CD4-positive, alpha-beta T cell (primary cell): ENCODE data around the gene SPIB. TPM values are rescaled to one million over a fixed set of nuclear protein-coding genes. Genes with fewer than 3 reads are reported as not detected.
"Not testable (repeated sequence)": the region's sequence is repeated elsewhere in the genome, so short reads cannot be mapped to it uniquely, and the experiment has no call there.

Source experiments
- ATAC-seq: fragments of 200-7000 bp; cut with Tn5 transposase; one replicate; pipeline ENCODE4 v1.10.0; 2022; ENCODE audit warnings: mild to moderate bottlenecking; ENCODE audit not compliant: poor library complexity
- CTCF ChIA-PET: fragments of 350-600 bp; sonication (Branson Sonifier 250); formaldehyde crosslinking; loops from one replicate; lab custom pipeline; 2021; ENCODE audit warnings: antibody characterized with exemption, inconsistent platforms; lab: Charles Lee
- POLR2A ChIA-PET: fragments of 350-600 bp; sonication (Branson Sonifier 250); formaldehyde crosslinking; loops from one replicate; lab custom pipeline; 2021; ENCODE audit warnings: antibody characterized with exemption, inconsistent platforms; lab: Charles Lee
- DNase-seq, 14 experiments: peaks; one replicate each; pipeline ENCODE4 v3.0.0-alpha.2; 2013 to 2020; ENCODE audit warnings: mixed read lengths in 2 of 14
- H3K27ac ChIP-seq, 2 donors: one replicate each; pipeline versions ENCODE4 v1.5.1 to v1.7.0; 2013; ENCODE audit warnings: low read length in 2 of 2, low read depth in 1 of 2, mild to moderate bottlenecking in 1 of 2
- H3K27me3 ChIP-seq, 2 experiments: 1 replicate in 1 of 2; 2 replicates in 1 of 2; pipeline versions ENCODE4 v1.6.1 to v1.7.0; 2013; ENCODE audit warnings: low read length in 2 of 2, control low read depth in 1 of 2, mild to moderate bottlenecking in 1 of 2, moderate library complexity in 1 of 2; ENCODE audit not compliant: insufficient read depth in 2 of 2, control insufficient read depth in 1 of 2
- H3K36me3 ChIP-seq: one replicate; pipeline ENCODE4 v1.6.1; 2013; ENCODE audit warnings: low read length, control low read depth; ENCODE audit not compliant: insufficient read depth
- H3K4me1 ChIP-seq: one replicate; pipeline ENCODE4 v1.6.1; 2013; ENCODE audit warnings: low read length, control low read depth; ENCODE audit not compliant: insufficient read depth
- H3K4me3 ChIP-seq: one replicate; pipeline ENCODE4 v1.5.1; 2013; ENCODE audit warnings: mild to moderate bottlenecking, low read length, moderate library complexity
- H3K9me3 ChIP-seq, 2 experiments: 1 replicate in 1 of 2; 2 replicates in 1 of 2; pipeline versions ENCODE4 v1.6.1 to v1.7.0; 2013; ENCODE audit warnings: low read length in 2 of 2, mild to moderate bottlenecking in 2 of 2, control low read depth in 1 of 2, moderate library complexity in 1 of 2; ENCODE audit not compliant: control insufficient read depth in 1 of 2, insufficient read depth in 1 of 2
- H3K27ac Mint-ChIP-seq: one replicate; pipeline ENCODE4 v1.8.0; 2020; ENCODE audit warnings: mixed read lengths
- H3K27me3 Mint-ChIP-seq: one replicate; pipeline ENCODE4 v1.8.0; 2021; ENCODE audit warnings: mixed read lengths
- H3K36me3 Mint-ChIP-seq: one replicate; pipeline ENCODE4 v1.8.0; 2021; ENCODE audit warnings: low read depth, mixed read lengths
- H3K4me1 Mint-ChIP-seq: one replicate; pipeline ENCODE4 v1.8.0; 2021; ENCODE audit warnings: low read depth, mixed read lengths
- H3K4me3 Mint-ChIP-seq: one replicate; pipeline ENCODE4 v1.8.0; 2020; ENCODE audit warnings: mild to moderate bottlenecking, mixed read lengths
- H3K9me3 Mint-ChIP-seq: one replicate; pipeline ENCODE4 v1.8.0; 2020; ENCODE audit warnings: mixed read lengths
- intact Hi-C, 2 experiments: fragments of 100-400 bp; cut with DNase I in 1 of 2; cut with micrococcal nuclease in 1 of 2; formaldehyde crosslinking; loops; one replicate each; pipeline versions ENCODE4 v1.15.1 to v1.9.0; 2023 to 2025; cut with DNase I, micrococcal nuclease
- total RNA-seq, 174 experiments: library from RNA in 2 of 174; stranded (reverse) in 2 of 174; gene quantifications; one replicate each; pipeline ENCODE4 v1.2.3 and lab custom pipeline; 2021 to 2026
- TF ChIP-seq, protein P1 (sequence below): fragments of 200-600 bp; IDR thresholded peaks from one replicate; pipeline ENCODE4 v1.8.0; 2022; ENCODE audit warnings: antibody characterized with exemption, mild to moderate bottlenecking

SPIB gene
- total RNA-seq, 2 experiments from 2014 or later = 0.42 to 0.52 TPM

DNA sequence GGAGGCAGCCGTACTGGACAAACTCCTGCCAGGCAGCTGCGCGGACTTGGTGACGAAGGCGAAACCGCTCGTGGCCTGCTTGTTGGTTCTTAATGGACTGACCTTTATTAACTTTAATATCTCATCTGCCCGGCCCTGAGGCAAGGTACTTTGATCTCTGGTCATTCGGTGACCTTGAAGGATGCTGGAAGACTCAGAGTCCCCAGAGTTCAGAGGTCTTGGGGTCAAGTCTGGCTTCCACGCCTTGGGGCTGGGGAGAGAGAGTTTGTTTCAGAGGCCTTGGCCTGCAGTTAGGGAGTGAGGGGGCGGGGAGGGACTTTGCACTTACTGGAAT, 47.9 kb downstream of the SPIB start:
- no peaks in the 10 kb centered on the region for H3K36me3 Mint-ChIP-seq
- Histone ChIP-seq H3K27ac (no peak overlapping the region), H3K4me3 (no peak overlapping the region), H3K27me3 (no peaks in the 10 kb centered on the region), H3K4me1 (no peaks in the 10 kb centered on the region), H3K36me3 (no peaks in the 10 kb centered on the region), H3K9me3 (no peaks in the 10 kb centered on the region)
- no peak for ATAC-seq
- ChIA-PET CTCF (no interaction called here), POLR2A (no interaction called here)
- TF ChIP-seq, protein P1, sequence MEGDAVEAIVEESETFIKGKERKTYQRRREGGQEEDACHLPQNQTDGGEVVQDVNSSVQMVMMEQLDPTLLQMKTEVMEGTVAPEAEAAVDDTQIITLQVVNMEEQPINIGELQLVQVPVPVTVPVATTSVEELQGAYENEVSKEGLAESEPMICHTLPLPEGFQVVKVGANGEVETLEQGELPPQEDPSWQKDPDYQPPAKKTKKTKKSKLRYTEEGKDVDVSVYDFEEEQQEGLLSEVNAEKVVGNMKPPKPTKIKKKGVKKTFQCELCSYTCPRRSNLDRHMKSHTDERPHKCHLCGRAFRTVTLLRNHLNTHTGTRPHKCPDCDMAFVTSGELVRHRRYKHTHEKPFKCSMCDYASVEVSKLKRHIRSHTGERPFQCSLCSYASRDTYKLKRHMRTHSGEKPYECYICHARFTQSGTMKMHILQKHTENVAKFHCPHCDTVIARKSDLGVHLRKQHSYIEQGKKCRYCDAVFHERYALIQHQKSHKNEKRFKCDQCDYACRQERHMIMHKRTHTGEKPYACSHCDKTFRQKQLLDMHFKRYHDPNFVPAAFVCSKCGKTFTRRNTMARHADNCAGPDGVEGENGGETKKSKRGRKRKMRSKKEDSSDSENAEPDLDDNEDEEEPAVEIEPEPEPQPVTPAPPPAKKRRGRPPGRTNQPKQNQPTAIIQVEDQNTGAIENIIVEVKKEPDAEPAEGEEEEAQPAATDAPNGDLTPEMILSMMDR = no peak
- no peak overlapping the region for H3K27ac Mint-ChIP-seq
- H3K9me3 Mint-ChIP-seq = no peaks in the 10 kb centered on the region
- H3K4me1 Mint-ChIP-seq = no peaks in the 10 kb centered on the region
- H3K27me3 Mint-ChIP-seq = peaks cover 27% of the 10 kb centered on the region
- DNase-seq = no peak
- intact Hi-C loops = no loop called here
- no peak overlapping the region for H3K4me3 Mint-ChIP-seq

DNA sequence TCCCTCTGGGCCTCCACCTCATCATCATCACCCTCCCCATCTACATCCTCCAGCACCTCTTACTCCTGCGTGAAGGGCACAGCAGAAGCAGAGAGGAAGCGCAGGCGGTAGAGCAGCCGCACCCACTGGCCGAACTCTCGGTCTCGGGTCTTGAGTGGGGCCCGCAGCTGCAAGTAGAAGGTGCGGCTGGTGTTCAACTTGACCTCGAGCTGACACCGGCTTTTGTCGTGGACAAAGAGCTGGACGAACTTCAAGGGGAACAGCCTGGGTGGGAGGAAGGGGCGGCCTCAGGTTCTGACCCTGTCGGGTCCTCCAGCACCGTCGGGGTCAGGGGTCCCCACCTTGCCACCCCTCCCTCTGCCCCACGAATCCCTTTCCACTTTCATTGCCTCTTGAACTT, 48.8 kb downstream of the SPIB start:
- intact Hi-C loops = no loop called here

DNA sequence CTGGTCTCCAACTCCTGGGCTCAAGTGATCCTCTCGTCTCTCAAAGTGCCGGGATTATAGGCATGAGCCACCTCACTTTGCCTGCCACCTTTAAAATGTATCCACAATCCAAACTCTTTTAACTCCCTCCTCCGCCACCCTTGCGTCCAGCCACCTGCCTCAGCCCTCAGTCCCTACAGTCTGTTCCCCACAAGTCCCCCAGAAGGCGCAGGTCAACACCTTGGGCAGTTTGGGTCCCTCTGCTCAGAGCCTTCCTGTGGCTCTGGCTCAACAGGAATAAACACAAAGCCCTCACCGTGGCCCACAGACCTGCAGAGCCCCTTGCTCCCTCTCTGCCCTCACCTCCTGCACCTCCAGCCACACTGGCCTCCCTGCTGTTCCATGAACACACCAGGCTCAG, 50.1 kb downstream of the SPIB start:
- Histone ChIP-seq H3K36me3 (no peaks in the 10 kb centered on the region), H3K9me3 (no peaks in the 10 kb centered on the region), H3K27me3 (no peaks in the 10 kb centered on the region), H3K27ac (no peak overlapping the region), H3K4me1 (no peaks in the 10 kb centered on the region), H3K4me3 (no peak overlapping the region)
- no peaks in the 10 kb centered on the region for H3K36me3 Mint-ChIP-seq
- ChIA-PET POLR2A (no interaction called here), CTCF (no interaction called here)
- peaks cover 13% of the 10 kb centered on the region for H3K27me3 Mint-ChIP-seq
- no peaks in the 10 kb centered on the region for H3K9me3 Mint-ChIP-seq
- intact Hi-C loops = no loop called here
- DNase-seq (no peak), ATAC-seq (no peak)
- H3K27ac Mint-ChIP-seq = no peak overlapping the region
- H3K4me3 Mint-ChIP-seq = no peak overlapping the region
- TF ChIP-seq, protein P1 = no peak
- no peaks in the 10 kb centered on the region for H3K4me1 Mint-ChIP-seq

More for the DNA sequence above, 48.8 kb downstream of the SPIB start:
- Mint-ChIP-seq H3K27ac (no peak overlapping the region), H3K4me3 (no peak overlapping the region), H3K9me3 (no peaks in the 10 kb centered on the region), H3K27me3 (peaks cover 22% of the 10 kb centered on the region), H3K4me1 (no peaks in the 10 kb centered on the region), H3K36me3 (no peaks in the 10 kb centered on the region)
- ATAC-seq (no peak), DNase-seq (peak in 1 of 14 experiments; percentile 12)
- Histone ChIP-seq H3K9me3 (no peaks in the 10 kb centered on the region), H3K4me3 (no peak overlapping the region), H3K27ac (no peak overlapping the region), H3K27me3 (no peaks in the 10 kb centered on the region), H3K36me3 (no peaks in the 10 kb centered on the region), H3K4me1 (no peaks in the 10 kb centered on the region)
- TF ChIP-seq, protein P1 = no peak
- ChIA-PET CTCF (no interaction called here), POLR2A (no interaction called here)

DNA sequence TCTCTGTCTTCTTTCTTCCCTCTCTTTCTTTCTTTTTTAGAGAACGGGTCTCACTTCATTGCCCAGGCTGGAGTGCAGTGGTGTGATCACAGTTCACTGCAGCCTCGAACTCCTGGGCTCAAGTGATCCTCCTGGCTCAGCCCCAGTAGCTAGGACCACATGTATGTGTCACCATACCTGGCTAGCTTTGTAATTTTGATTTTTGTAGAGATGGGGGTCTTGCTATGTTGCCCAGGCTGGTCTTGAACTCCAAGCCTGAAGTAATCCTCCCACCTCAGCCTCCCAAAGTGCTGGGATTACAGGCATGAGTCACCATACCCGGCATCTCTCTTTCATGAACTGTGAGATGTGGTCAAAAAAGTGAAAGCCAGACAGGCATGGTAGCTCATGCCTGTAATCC, 54.6 kb downstream of the SPIB start:
- not testable (repeated sequence) for H3K27me3 Mint-ChIP-seq

More for the DNA sequence above, 54.6 kb downstream of the SPIB start:
- Mint-ChIP-seq H3K36me3 (peaks cover 28% of the 10 kb centered on the region), H3K4me1 (peaks cover 22% of the 10 kb centered on the region)
- DNase-seq, H3K36me3 ChIP-seq, ATAC-seq, intact Hi-C loops, H3K27ac ChIP-seq, H3K9me3 ChIP-seq, H3K27ac Mint-ChIP-seq, H3K27me3 ChIP-seq, H3K9me3 Mint-ChIP-seq, H3K4me3 ChIP-seq, H3K4me3 Mint-ChIP-seq, CTCF ChIA-PET: not testable (repeated sequence)
- POLR2A ChIA-PET = interaction anchor here (0.6 to 1.4 kb wide), 2 partner anchors 115 to 116 kb away, joined by 4 read pairs; no protein-coding TSS in a partner anchor
- H3K4me1 ChIP-seq = peaks cover 28% of the 10 kb centered on the region
